B cell (primary cell): ENCODE data around the gene DPH2. TPM values are rescaled to one million over a fixed set of nuclear protein-coding genes. Genes with fewer than 3 reads are reported as not detected.
A peak's percentile ranks its signal among the peaks of the same experiment; 100 is the strongest.

Source experiments
- ATAC-seq: fragments of 200-7000 bp; cut with Tn5 transposase; one replicate; pipeline ENCODE4 v1.10.0; 2021; ENCODE audit warnings: low read depth, mild to moderate bottlenecking, moderate number of reproducible peaks, moderate library complexity
- CTCF ChIA-PET: fragments of 350-600 bp; sonication (Branson Sonifier 250); formaldehyde crosslinking; loops from one replicate; lab custom pipeline; 2021; ENCODE audit warnings: antibody characterized with exemption, inconsistent platforms; lab: Charles Lee
- POLR2A ChIA-PET: fragments of 350-600 bp; sonication (Branson Sonifier 250); formaldehyde crosslinking; loops from one replicate; lab custom pipeline; 2021; ENCODE audit warnings: antibody characterized with exemption; lab: Charles Lee
- DNase-seq: peaks from one replicate; pipeline ENCODE4 v3.0.0; 2013
- H2AFZ ChIP-seq: 2 replicates; pipeline ENCODE4 v1.6.1; 2012; ENCODE audit warnings: mild to moderate bottlenecking, low read depth, low read length; ENCODE audit not compliant: insufficient read depth, poor library complexity, severe bottlenecking
- H3K27ac ChIP-seq, 2 donors: 1 replicate in 1 of 2; 2 replicates in 1 of 2; pipeline ENCODE4 v1.5.1; 2012 to 2013; ENCODE audit warnings: low read length in 2 of 2, mild to moderate bottlenecking in 2 of 2, moderate library complexity in 1 of 2
- H3K27me3 ChIP-seq, 4 experiments: fragments of 200-600 bp in 1 of 4; sonication (generic) in 1 of 4; replicated peaks in 1 of 4; 1 replicate in 2 of 4; 2 replicates in 2 of 4; pipeline versions ENCODE4 v1.6.1 to v1.7.0; 2013 to 2016; ENCODE audit warnings: low read length in 3 of 4, mild to moderate bottlenecking in 2 of 4, mixed read lengths in 1 of 4, moderate library complexity in 1 of 4; ENCODE audit not compliant: insufficient read depth in 4 of 4, control insufficient read depth in 3 of 4; ENCODE audit errors: control extremely low read depth in 1 of 4
- H3K36me3 ChIP-seq, 2 experiments: replicated peaks in 1 of 2; 1 replicate in 1 of 2; 2 replicates in 1 of 2; pipeline versions ENCODE4 v1.6.1 to v1.7.1; 2013; ENCODE audit warnings: low read length in 1 of 2; ENCODE audit not compliant: insufficient read depth in 2 of 2, control insufficient read depth in 1 of 2; ENCODE audit errors: control extremely low read depth in 1 of 2, extremely low read depth in 1 of 2
- H3K4me1 ChIP-seq, 2 donors: fragments of 200-600 bp in 1 of 2; sonication (generic) in 1 of 2; 1 replicate in 1 of 2; 2 replicates in 1 of 2; pipeline versions ENCODE4 v1.5.1 to v1.6.1; 2013 to 2017; ENCODE audit warnings: low read length in 2 of 2; ENCODE audit not compliant: control insufficient read depth in 2 of 2, insufficient read depth in 2 of 2
- H3K4me2 ChIP-seq: replicated peaks from 2 replicates; pipeline ENCODE3; 2012; ENCODE audit warnings: mild to moderate bottlenecking, low read depth, low read length; ENCODE audit not compliant: poor library complexity, severe bottlenecking
- H3K4me3 ChIP-seq, 5 experiments: fragments of 200-600 bp in 1 of 5; sonication (generic) in 1 of 5; 1 replicate in 3 of 5; 2 replicates in 2 of 5; pipeline versions ENCODE4 v1.5.1 to v1.7.0; 2011 to 2016; ENCODE audit warnings: low read length in 4 of 5, mild to moderate bottlenecking in 4 of 5, low read depth in 2 of 5, control low read depth in 1 of 5, moderate library complexity in 1 of 5; ENCODE audit not compliant: insufficient read depth in 1 of 5; ENCODE audit errors: control extremely low read depth in 1 of 5, extremely low read depth in 1 of 5
- H3K79me2 ChIP-seq: fragments of 200-600 bp; sonication (generic); one replicate; pipeline ENCODE4 v1.6.0; 2016; ENCODE audit warnings: low read length; ENCODE audit not compliant: control insufficient read depth, insufficient read depth
- H3K9ac ChIP-seq: fragments of 200-600 bp; sonication (generic); 2 replicates; pipeline ENCODE4 v1.6.1; 2017; ENCODE audit warnings: mild to moderate bottlenecking, low read length, moderate library complexity
- H3K9me3 ChIP-seq, 3 donors: one replicate each; pipeline versions ENCODE4 v1.6.1 to v1.7.1; 2013; ENCODE audit warnings: low read length in 2 of 3; ENCODE audit not compliant: control insufficient read depth in 2 of 3, insufficient read depth in 1 of 3; ENCODE audit errors: control extremely low read depth in 1 of 3
- H4K20me1 ChIP-seq: 2 replicates; pipeline ENCODE4 v1.6.0; 2012; ENCODE audit warnings: mild to moderate bottlenecking, low read length; ENCODE audit not compliant: insufficient read depth, control insufficient read depth, poor library complexity, severe bottlenecking
- H3K27ac Mint-ChIP-seq: one replicate; pipeline ENCODE4 v1.8.0; 2021; ENCODE audit warnings: mixed read lengths
- H3K27me3 Mint-ChIP-seq: one replicate; pipeline ENCODE4 v1.8.0; 2021; ENCODE audit warnings: mixed read lengths
- H3K4me1 Mint-ChIP-seq: one replicate; pipeline ENCODE4 v1.8.0; 2021; ENCODE audit warnings: mixed read lengths
- H3K4me3 Mint-ChIP-seq: one replicate; pipeline ENCODE4 v1.8.0; 2021; ENCODE audit warnings: mixed read lengths
- H3K9me3 Mint-ChIP-seq: one replicate; pipeline ENCODE4 v1.8.0; 2022; ENCODE audit warnings: mixed read lengths; ENCODE audit not compliant: insufficient read depth
- CTCF ChIP-seq: fragments of 200-600 bp; IDR thresholded peaks from one replicate; pipeline ENCODE4 v1.8.0; 2022; ENCODE audit warnings: antibody characterized with exemption, mild to moderate bottlenecking
- EZH2 ChIP-seq: IDR thresholded peaks from 2 replicates; pipeline ENCODE4 v1.6.1; 2012; ENCODE audit warnings: borderline replicate concordance, low read depth, mild to moderate bottlenecking, moderate library complexity, low read length; ENCODE audit not compliant: insufficient read depth, poor library complexity, severe bottlenecking
- whole genome bisulfite sequencing: methylation state at CpG from one replicate; pipeline ENCODE4 v1.1.5; 2013; ENCODE audit warnings: missing lambda C conversion rate; ENCODE audit not compliant: insufficient coverage; 5-methylcytosine and 5-hydroxymethylcytosine counted together
- intact Hi-C: fragments of 100-400 bp; cut with micrococcal nuclease; formaldehyde crosslinking; loops from one replicate; pipeline ENCODE4 v1.10.0; 2022
- polyA plus RNA-seq: library from polyadenylated mRNA; depleted of rRNA; stranded (reverse); fragments of >200 nt; gene quantifications from 2 replicates; pipeline ENCODE4 v1.2.3, GENCODE V29; 2012
- total RNA-seq, 2 donors: library from RNA; stranded (reverse); fragments of 120-200 nt in 1 of 2; gene quantifications; 1 replicate in 1 of 2; 2 replicates in 1 of 2; pipeline versions ENCODE4 v1.2.3 to v1.2.4, GENCODE V29; 2013 to 2022

DPH2 gene
- total and polyA plus RNA-seq, 2 donors (not counting 1 experiment from before 2014, with no cell fraction given), result 30.5 to 71.9 TPM

GRCh38 chr1:43994794-43995790, 25.3 kb downstream of the DPH2 start:
- H3K4me1 ChIP-seq, result peaks cover 22 to 44% of the 10 kb centered on the region in 2 donors
- 73% methylated on average over 15 of the region's 15 CpGs for WGBS
- intact Hi-C loops, result loop anchor here (5.0 kb wide), 1 partner anchor 288 kb away; the partner anchor contains the start of gene ST3GAL3
- DNase-seq, result no peak
- no peaks in the 10 kb centered on the region for H4K20me1 ChIP-seq
- Mint-ChIP-seq H3K4me3 (no peak overlapping the region), H3K9me3 (no peaks in the 10 kb centered on the region), H3K4me1 (peaks cover 38% of the 10 kb centered on the region), H3K27me3 (no peaks in the 10 kb centered on the region), H3K27ac (peak overlapping the region; percentile 20)
- no peak overlapping the region for H3K27ac ChIP-seq
- H3K79me2 ChIP-seq, result no peaks in the 10 kb centered on the region
- H3K9me3 ChIP-seq, result no peaks in the 10 kb centered on the region
- no peak overlapping the region for H3K9ac ChIP-seq
- H2AFZ ChIP-seq, result no peak overlapping the region
- no peak overlapping the region for H3K4me2 ChIP-seq
- TF ChIP-seq CTCF (no peak), EZH2 (no peak)
- no peaks in the 10 kb centered on the region for H3K27me3 ChIP-seq
- ChIA-PET POLR2A (no interaction called here), CTCF (interaction anchor here (0.7 to 5.1 kb wide), 2 partner anchors 10 to 14 kb away, joined by 3 to 32 read pairs; no protein-coding TSS in a partner anchor)
- H3K36me3 ChIP-seq, result no peaks in the 10 kb centered on the region
- ATAC-seq, result no peak
- no peak overlapping the region for H3K4me3 ChIP-seq
